ENCODE data around the gene PHLPP2.

DNA sequence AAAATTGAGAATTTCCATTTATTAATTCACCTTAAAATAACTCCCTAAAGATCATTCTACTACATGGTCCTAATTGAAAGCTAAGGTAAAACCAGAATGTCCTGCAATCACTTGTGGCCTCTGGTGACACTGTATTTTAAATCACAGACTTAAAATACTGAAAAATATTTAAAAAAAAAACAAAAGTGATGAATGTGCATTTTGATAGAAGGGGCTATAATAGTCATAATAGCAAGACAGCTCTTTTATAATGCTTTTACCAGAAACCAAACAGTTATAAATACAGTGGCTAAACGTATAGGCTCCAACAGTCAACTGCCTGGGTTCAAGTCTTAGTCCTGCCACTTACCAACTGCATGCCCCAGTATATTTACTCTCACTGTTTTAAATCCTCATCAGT lies 21.2 kb downstream of the PHLPP2 start:
- TF ChIP-seq GLIS3 (CRISPR knock-in tag; IDR thresholded peaks at IDR 0.05), result no peak
- no peak for TF ChIP-seq PPARA (CRISPR knock-in tag; IDR thresholded peaks at IDR 0.05; ENCODE audit: borderline replicate concordance)
- TF ChIP-seq, protein P1, sequence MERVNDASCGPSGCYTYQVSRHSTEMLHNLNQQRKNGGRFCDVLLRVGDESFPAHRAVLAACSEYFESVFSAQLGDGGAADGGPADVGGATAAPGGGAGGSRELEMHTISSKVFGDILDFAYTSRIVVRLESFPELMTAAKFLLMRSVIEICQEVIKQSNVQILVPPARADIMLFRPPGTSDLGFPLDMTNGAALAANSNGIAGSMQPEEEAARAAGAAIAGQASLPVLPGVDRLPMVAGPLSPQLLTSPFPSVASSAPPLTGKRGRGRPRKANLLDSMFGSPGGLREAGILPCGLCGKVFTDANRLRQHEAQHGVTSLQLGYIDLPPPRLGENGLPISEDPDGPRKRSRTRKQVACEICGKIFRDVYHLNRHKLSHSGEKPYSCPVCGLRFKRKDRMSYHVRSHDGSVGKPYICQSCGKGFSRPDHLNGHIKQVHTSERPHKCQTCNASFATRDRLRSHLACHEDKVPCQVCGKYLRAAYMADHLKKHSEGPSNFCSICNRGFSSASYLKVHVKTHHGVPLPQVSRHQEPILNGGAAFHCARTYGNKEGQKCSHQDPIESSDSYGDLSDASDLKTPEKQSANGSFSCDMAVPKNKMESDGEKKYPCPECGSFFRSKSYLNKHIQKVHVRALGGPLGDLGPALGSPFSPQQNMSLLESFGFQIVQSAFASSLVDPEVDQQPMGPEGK (CRISPR knock-in tag; IDR thresholded peaks at IDR 0.05; ENCODE audit: borderline replicate concordance), result no peak
- TF ChIP-seq ZFP30 (CRISPR knock-in tag; IDR thresholded peaks at IDR 0.05), result no peak
- TF ChIP-seq TCF4 (CRISPR knock-in tag; IDR thresholded peaks at IDR 0.05; ENCODE audit: borderline replicate concordance), result no peak
- TF ChIP-seq ARNTL (CRISPR knock-in tag; IDR thresholded peaks at IDR 0.05; ENCODE audit: borderline replicate concordance, low read depth), result no peak
- no peak for TF ChIP-seq ZNF565 (CRISPR knock-in tag; conservative IDR thresholded peaks at IDR 0.05; ENCODE audit: low read depth)
- no peak for TF ChIP-seq CSDC2 (CRISPR knock-in tag; IDR thresholded peaks at IDR 0.05)
- TF ChIP-seq TOX (CRISPR knock-in tag; IDR thresholded peaks at IDR 0.05; ENCODE audit: borderline replicate concordance), result no peak
- TF ChIP-seq, protein P2, sequence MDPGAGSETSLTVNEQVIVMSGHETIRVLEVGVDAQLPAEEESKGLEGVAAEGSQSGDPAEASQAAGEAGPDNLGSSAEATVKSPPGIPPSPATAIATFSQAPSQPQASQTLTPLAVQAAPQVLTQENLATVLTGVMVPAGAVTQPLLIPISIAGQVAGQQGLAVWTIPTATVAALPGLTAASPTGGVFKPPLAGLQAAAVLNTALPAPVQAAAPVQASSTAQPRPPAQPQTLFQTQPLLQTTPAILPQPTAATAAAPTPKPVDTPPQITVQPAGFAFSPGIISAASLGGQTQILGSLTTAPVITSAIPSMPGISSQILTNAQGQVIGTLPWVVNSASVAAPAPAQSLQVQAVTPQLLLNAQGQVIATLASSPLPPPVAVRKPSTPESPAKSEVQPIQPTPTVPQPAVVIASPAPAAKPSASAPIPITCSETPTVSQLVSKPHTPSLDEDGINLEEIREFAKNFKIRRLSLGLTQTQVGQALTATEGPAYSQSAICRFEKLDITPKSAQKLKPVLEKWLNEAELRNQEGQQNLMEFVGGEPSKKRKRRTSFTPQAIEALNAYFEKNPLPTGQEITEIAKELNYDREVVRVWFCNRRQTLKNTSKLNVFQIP (CRISPR knock-in tag; IDR thresholded peaks at IDR 0.05; ENCODE audit: borderline replicate concordance, low read depth), result no peak
- no peak for TF ChIP-seq RARB (CRISPR knock-in tag; IDR thresholded peaks at IDR 0.05)
- TF ChIP-seq ZNF8 (CRISPR knock-in tag; IDR thresholded peaks at IDR 0.05), result no peak
- no peak for TF ChIP-seq ISL1 (CRISPR knock-in tag; IDR thresholded peaks at IDR 0.05)
- no peak for TF ChIP-seq ESRRG (CRISPR knock-in tag; IDR thresholded peaks at IDR 0.05)
